K562 (cell line): Measurements from ENCODE around the gene OR9A2. TPM values are rescaled to one million over a fixed set of nuclear protein-coding genes. Genes with fewer than 3 reads are reported as not detected.

Source experiments
- ATAC-seq: fragments of 200-7000 bp; cut with Tn5 transposase; 3 replicates; pipeline ENCODE4 v1.9.1; 2020; ENCODE audit warnings: moderate library complexity
- BruUV-seq: library from RNA; stranded (reverse); fragments of 400-500 nt; replicated peaks from 2 replicates; lab custom pipeline; 2021; lab: Mats Ljungman, UMichigan
- CTCF ChIA-PET: fragments of 300-600 bp; formaldehyde crosslinking; extraction: SDS; loops from one replicate; lab custom pipeline; 2021; ENCODE audit warnings: low intra/inter-chr PET ratio; lab: Yijun Ruan, JAX
- POLR2A ChIA-PET: fragments of 300-600, 350-650 bp; sonication (Branson Sonifier 250); formaldehyde crosslinking; extraction: SDS; loops from one replicate; lab custom pipeline; 2021; ENCODE audit warnings: antibody characterized with exemption, inconsistent platforms; lab: Yijun Ruan, JAX
- DNase-seq, 4 experiments: peaks; one replicate each; pipeline versions ENCODE4 v3.0.0 to v3.0.0-alpha.2; 2011 to 2018; ENCODE audit warnings: low spot score in 3 of 4, mixed read lengths in 3 of 4; ENCODE audit errors: extremely low read depth in 1 of 4
- FAIRE-seq: peaks from 2 replicates; lab custom pipeline; 2011; peaks lifted over from hg19 to GRCh38; lab: Jason Lieb, UNC
- H2AFZ ChIP-seq: 2 replicates; pipeline ENCODE4 v1.6.0; 2011; ENCODE audit warnings: low read depth, low read length, control low read depth, inconsistent platforms
- H3K27ac ChIP-seq: fragments of 200-600 bp; 3 replicates; pipeline ENCODE4 v1.8.0; 2011; ENCODE audit warnings: low read depth, mild to moderate bottlenecking, control low read depth, inconsistent platforms, low read length, moderate library complexity, mixed read lengths; ENCODE audit errors: extremely low read depth
- H3K27me3 ChIP-seq, 2 experiments: fragments of 300-600 bp in 1 of 2; 2 replicates in 1 of 2; 3 replicates in 1 of 2; pipeline versions ENCODE4 v1.6.0 to v1.8.0; 2011; ENCODE audit warnings: inconsistent platforms in 2 of 2, low read length in 2 of 2, mild to moderate bottlenecking in 1 of 2, mixed read lengths in 1 of 2, moderate library complexity in 1 of 2; ENCODE audit not compliant: control insufficient read depth in 2 of 2, insufficient read depth in 2 of 2
- H3K36me3 ChIP-seq: fragments of 300-600 bp; 3 replicates; pipeline ENCODE4 v1.8.0; 2011; ENCODE audit warnings: mild to moderate bottlenecking, low read length, inconsistent platforms; ENCODE audit not compliant: control insufficient read depth, insufficient read depth
- H3K4me1 ChIP-seq, 2 experiments: fragments of 200-600 bp in 1 of 2; replicated peaks in 1 of 2; 2 replicates in 1 of 2; 3 replicates in 1 of 2; pipeline versions ENCODE4 v1.5.1 to v1.8.0; 2011; ENCODE audit warnings: inconsistent platforms in 2 of 2, low read length in 2 of 2, mild to moderate bottlenecking in 1 of 2, mixed read lengths in 1 of 2, moderate library complexity in 1 of 2; ENCODE audit not compliant: control insufficient read depth in 2 of 2, insufficient read depth in 2 of 2
- H3K4me2 ChIP-seq: 2 replicates; pipeline ENCODE4 v1.6.1; 2011; ENCODE audit warnings: low read length, control low read depth, inconsistent platforms, mixed read lengths; ENCODE audit not compliant: insufficient read depth
- H3K4me3 ChIP-seq: fragments of 200-600 bp; sonication (generic), shearing (Covaris generic); 2 replicates; pipeline ENCODE4 v1.5.1; 2016; ENCODE audit warnings: control low read depth, inconsistent platforms
- H3K79me2 ChIP-seq: fragments of 200-600 bp; 3 replicates; pipeline ENCODE4 v1.8.0; 2011; ENCODE audit warnings: low read length, inconsistent platforms; ENCODE audit not compliant: control insufficient read depth, insufficient read depth
- H3K9ac ChIP-seq, 2 experiments: 2 replicates each; pipeline versions ENCODE4 v1.6.0 to v1.6.1; 2011; ENCODE audit warnings: low read depth in 2 of 2, low read length in 2 of 2, control low read depth in 1 of 2, inconsistent platforms in 1 of 2, mild to moderate bottlenecking in 1 of 2, mixed read lengths in 1 of 2; ENCODE audit not compliant: insufficient read depth in 1 of 2
- H3K9me1 ChIP-seq: one replicate; pipeline ENCODE4 v1.6.0; 2011; ENCODE audit warnings: inconsistent platforms, mild to moderate bottlenecking, low read length, moderate library complexity; ENCODE audit not compliant: control insufficient read depth, insufficient read depth
- H3K9me3 ChIP-seq: replicated peaks from 2 replicates; pipeline ENCODE4 v1.5.1; 2011; ENCODE audit warnings: low read depth, low read length, inconsistent platforms; ENCODE audit not compliant: control insufficient read depth, insufficient read depth
- H4K20me1 ChIP-seq: replicated peaks from 2 replicates; pipeline ENCODE4 v1.6.1; 2011; ENCODE audit warnings: low read length, inconsistent platforms, mixed read lengths; ENCODE audit not compliant: control insufficient read depth, insufficient read depth
- BCOR ChIP-seq: fragments of 450-650 bp; IDR thresholded peaks from 2 replicates; pipeline ENCODE4 v1.6.1; 2016
- CBFA2T2 ChIP-seq: fragments of 450-650 bp; conservative IDR thresholded peaks from 2 replicates; pipeline ENCODE4 v1.6.1; 2017; ENCODE audit warnings: mild to moderate bottlenecking
- E2F6 ChIP-seq, 2 experiments: IDR thresholded peaks; 2 replicates each; pipeline ENCODE4 v1.6.1; 2011; ENCODE audit warnings: borderline replicate concordance in 1 of 2, control low read depth in 1 of 2, low read depth in 1 of 2, low read length in 1 of 2, mild to moderate bottlenecking in 1 of 2, mixed read lengths in 1 of 2, moderate library complexity in 1 of 2; ENCODE audit not compliant: insufficient read depth in 1 of 2, insufficient read length in 1 of 2, poor library complexity in 1 of 2, severe bottlenecking in 1 of 2; ENCODE audit errors: extremely low read depth in 1 of 2
- FOXA3 ChIP-seq, 2 experiments: fragments of 450-650 bp in 1 of 2; sonication (generic) in 1 of 2; formaldehyde crosslinking; IDR thresholded peaks in 1 of 2; conservative IDR thresholded peaks in 1 of 2; 2 replicates each; pipeline versions ENCODE4 v1.4.0 to v1.8.0; 2020 to 2022; ENCODE audit warnings: mild to moderate bottlenecking in 2 of 2, missing genetic modification reagents in 1 of 2
- HDAC1 ChIP-seq, 2 experiments: fragments of 450-650 bp; IDR thresholded peaks; 2 replicates each; pipeline ENCODE4 v1.6.1; 2016 to 2017; ENCODE audit warnings: inconsistent platforms in 1 of 2, mild to moderate bottlenecking in 1 of 2, moderate library complexity in 1 of 2
- MAFK ChIP-seq: IDR thresholded peaks from 2 replicates; pipeline ENCODE4 v1.6.1; 2011; ENCODE audit warnings: low read length, improper control_type of control experiment
- MAZ ChIP-seq, 2 experiments: fragments of 450-650 bp in 1 of 2; sonication (generic) in 1 of 2; formaldehyde crosslinking; IDR thresholded peaks in 1 of 2; conservative IDR thresholded peaks in 1 of 2; 2 replicates each; pipeline versions ENCODE4 v1.4.0 to v1.5.0; 2020; ENCODE audit warnings: mild to moderate bottlenecking in 1 of 2, missing genetic modification reagents in 1 of 2
- MYNN ChIP-seq, 2 experiments: sonication (generic); formaldehyde crosslinking in 1 of 2; IDR thresholded peaks; 2 replicates each; pipeline versions ENCODE4 v1.5.0 to v1.6.1; 2016 to 2020; ENCODE audit warnings: antibody characterized with exemption in 1 of 2, missing genetic modification reagents in 1 of 2
- PTBP1 ChIP-seq: fragments of 200-400 bp; formaldehyde crosslinking; IDR thresholded peaks from 2 replicates; pipeline ENCODE4 v1.6.1; 2017; ENCODE audit warnings: low read depth, low read length
- RAD21 ChIP-seq, 2 experiments: fragments of 250-450 bp in 1 of 2; fragments of 450-650 bp in 1 of 2; sonication (Bioruptor Pico) in 1 of 2; formaldehyde crosslinking in 1 of 2; IDR thresholded peaks in 1 of 2; conservative IDR thresholded peaks in 1 of 2; 2 replicates each; pipeline versions ENCODE4 v1.4.0 to v1.8.0; 2020 to 2022; ENCODE audit warnings: mild to moderate bottlenecking in 2 of 2, moderate library complexity in 1 of 2
- WGBS: fragments of 100-300 bp; shearing (Covaris generic); methylation state at CpG from one replicate; pipeline ENCODE4 v1.1.6; 2016; ENCODE audit warnings: low coverage, mixed read lengths; ENCODE audit not compliant: insufficient coverage; ENCODE audit errors: missing lambda C conversion rate; 5-methylcytosine and 5-hydroxymethylcytosine counted together
- in situ Hi-C: fragments of 300-500 bp; cut with MboI; formaldehyde crosslinking; loops from 4 replicates; pipeline ENCODE4 v1.15.0; 2018; ENCODE audit warnings: inconsistent platforms, mixed read lengths
- intact Hi-C: fragments of 100-400 bp; cut with micrococcal nuclease; formaldehyde crosslinking; loops from 2 replicates; pipeline ENCODE4 v1.14.2; 2022
- polyA plus RNA-seq, 8 experiments: library from polyadenylated mRNA; depleted of rRNA in 4 of 8; stranded (reverse) in 5 of 8; unstranded in 3 of 8; fragments of >200 nt; fragmentation: Nextera tagmentation in 2 of 8; fragmentation: Illumina TruSeq in 1 of 8; extraction: Ambion mirVana in 2 of 8; extraction: Trizol in 1 of 8; gene quantifications; 2 replicates each; pipeline versions ENCODE4 v1.2.1 to v1.2.3, GENCODE V29; 2011 to 2014; ENCODE audit warnings: inconsistent platforms in 1 of 8, missing spikeins in 1 of 8
- total RNA-seq, 7 experiments: library from RNA; depleted of rRNA in 6 of 7; stranded (reverse); fragments of >200 nt in 6 of 7; fragmentation: Illumina TruSeq in 2 of 7; extraction: Trizol in 2 of 7; gene quantifications; 2 replicates each; pipeline versions ENCODE4 v1.2.1 to v1.2.3, GENCODE V29; 2011 to 2021; ENCODE audit warnings: low replicate concordance in 1 of 7
- TF ChIP-seq, protein P1 (sequence below): fragments of 450-650 bp; formaldehyde crosslinking; IDR thresholded peaks from 2 replicates; pipeline ENCODE4 v1.4.0; 2020; ENCODE audit warnings: mild to moderate bottlenecking, moderate library complexity
- TF ChIP-seq, protein P2 (sequence below): sonication (generic); formaldehyde crosslinking; IDR thresholded peaks from 2 replicates; pipeline ENCODE4 v1.8.1; 2023; ENCODE audit warnings: mild to moderate bottlenecking, missing genetic modification reagents

OR9A2 gene
- total and polyA plus RNA-seq, 9 of the 15 experiments (the other 6 are each of a cell fraction or from before 2014, with no cell fraction given) = not detected

- peak; percentile 80 for FAIRE-seq
- no peak for TF ChIP-seq CBFA2T2
- peak; percentile 97 for TF ChIP-seq RAD21 (CRISPR knock-in tag; conservative IDR thresholded peaks at IDR 0.05 in 1 of 2, IDR thresholded peaks at IDR 0.05 in 1 of 2)
- peak in 1 of 2 experiments; percentile 50 for TF ChIP-seq E2F6 (IDR thresholded peaks at IDR 0.05; ENCODE audit: borderline replicate concordance in 1 of 2, extremely low read depth in 1 of 2, insufficient read depth in 1 of 2, insufficient read length in 1 of 2, low read depth in 1 of 2, low read length in 1 of 2, poor library complexity in 1 of 2, severe bottlenecking in 1 of 2)
- no peak for TF ChIP-seq PTBP1
- TF ChIP-seq, protein P1, sequence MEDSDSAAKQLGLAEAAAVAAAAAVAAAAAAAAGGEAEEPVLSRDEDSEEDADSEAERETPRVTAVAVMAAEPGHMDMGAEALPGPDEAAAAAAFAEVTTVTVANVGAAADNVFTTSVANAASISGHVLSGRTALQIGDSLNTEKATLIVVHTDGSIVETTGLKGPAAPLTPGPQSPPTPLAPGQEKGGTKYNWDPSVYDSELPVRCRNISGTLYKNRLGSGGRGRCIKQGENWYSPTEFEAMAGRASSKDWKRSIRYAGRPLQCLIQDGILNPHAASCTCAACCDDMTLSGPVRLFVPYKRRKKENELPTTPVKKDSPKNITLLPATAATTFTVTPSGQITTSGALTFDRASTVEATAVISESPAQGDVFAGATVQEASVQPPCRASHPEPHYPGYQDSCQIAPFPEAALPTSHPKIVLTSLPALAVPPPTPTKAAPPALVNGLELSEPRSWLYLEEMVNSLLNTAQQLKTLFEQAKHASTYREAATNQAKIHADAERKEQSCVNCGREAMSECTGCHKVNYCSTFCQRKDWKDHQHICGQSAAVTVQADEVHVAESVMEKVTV (CRISPR knock-in tag) = peak; percentile 93
- TF ChIP-seq MYNN (IDR thresholded peaks at IDR 0.05) = 0 out of 2 replicates have a peak, but pooled peaks have one; percentile 19
- TF ChIP-seq MYNN (CRISPR knock-in tag; IDR thresholded peaks at IDR 0.05) = no peak
- peak; percentile 90 for TF ChIP-seq MAFK
- no peak for TF ChIP-seq BCOR
- TF ChIP-seq FOXA3 (CRISPR knock-in tag; conservative IDR thresholded peaks at IDR 0.05 in 1 of 2, IDR thresholded peaks at IDR 0.05 in 1 of 2) = no peak
- no peak for TF ChIP-seq MAZ (CRISPR knock-in tag; conservative IDR thresholded peaks at IDR 0.05 in 1 of 2, IDR thresholded peaks at IDR 0.05 in 1 of 2)
- TF ChIP-seq, protein P2, sequence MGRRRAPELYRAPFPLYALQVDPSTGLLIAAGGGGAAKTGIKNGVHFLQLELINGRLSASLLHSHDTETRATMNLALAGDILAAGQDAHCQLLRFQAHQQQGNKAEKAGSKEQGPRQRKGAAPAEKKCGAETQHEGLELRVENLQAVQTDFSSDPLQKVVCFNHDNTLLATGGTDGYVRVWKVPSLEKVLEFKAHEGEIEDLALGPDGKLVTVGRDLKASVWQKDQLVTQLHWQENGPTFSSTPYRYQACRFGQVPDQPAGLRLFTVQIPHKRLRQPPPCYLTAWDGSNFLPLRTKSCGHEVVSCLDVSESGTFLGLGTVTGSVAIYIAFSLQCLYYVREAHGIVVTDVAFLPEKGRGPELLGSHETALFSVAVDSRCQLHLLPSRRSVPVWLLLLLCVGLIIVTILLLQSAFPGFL (CRISPR knock-in tag) = 0 out of 2 replicates have a peak, but pooled peaks have one; percentile 30
- no peak for TF ChIP-seq HDAC1 (IDR thresholded peaks at IDR 0.05)
Observed at GRCh38 chr7:143008007-143008901, 18.7 kb downstream of the OR9A2 start.

More at GRCh38 chr7:143008007-143008901, 18.7 kb downstream of the OR9A2 start:
- Histone ChIP-seq H3K9ac (no peak overlapping the region), H2AFZ (no peak overlapping the region), H3K36me3 (no peaks in the 10 kb centered on the region), H3K4me1 (no peaks in the 10 kb centered on the region), H4K20me1 (no peaks in the 10 kb centered on the region), H3K79me2 (no peaks in the 10 kb centered on the region), H3K4me2 (no peak overlapping the region), H3K4me3 (no peak overlapping the region), H3K27ac (no peak overlapping the region), H3K27me3 (peaks cover 14 to 26% of the 10 kb centered on the region in 2 experiments), H3K9me3 (no peaks in the 10 kb centered on the region), H3K9me1 (no peaks in the 10 kb centered on the region)
- WGBS = 11% methylated on average over 24 of the region's 24 CpGs
- peak; percentile 97 for ATAC-seq
- peak; percentile 83 to 96 (median 92) for DNase-seq
- POLR2A ChIA-PET = interaction anchor here (0.6 to 1.7 kb wide), 9 partner anchors 8 to 331 kb away, joined by 3 to 7 read pairs (median 3); no protein-coding TSS in a partner anchor
- in situ Hi-C loops = loop anchor here (25.0 kb wide), 1 partner anchor 371 kb away; no protein-coding TSS in a partner anchor
- CTCF ChIA-PET = interaction anchor here (0.6 to 11.1 kb wide), 15 partner anchors 51 to 1429 kb away, joined by 3 to 222 read pairs (median 3); no protein-coding TSS in a partner anchor
- intact Hi-C loops = loop anchor here (1.0 kb wide), 2 partner anchors 207 to 297 kb away; no protein-coding TSS in a partner anchor
- no TSS peak for BruUV-seq
